NCI-H510A treated with DMSO at 0.1 percent for 48 hours (cell line): ENCODE results near the gene EXOC7.
"Not testable (repeated sequence)": the region's sequence is repeated elsewhere in the genome, so short reads cannot be mapped to it uniquely, and the experiment has no call there.

Source experiments
- DNase-seq: peaks from one replicate; lab custom pipeline; 2025; lab: John Stamatoyannopoulos, UW

EXOC7 gene

GRCh38 chr17:76075364-76076145 lies 28.0 kb downstream of the EXOC7 start:
- no peak for DNase-seq

GRCh38 chr17:76074390-76075363 lies 28.9 kb downstream of the EXOC7 start, which contains the start of gene GALR2:
GALR2 (plus strand) TSS chr17:76074781; CDS start chr17:76074884, 103 bp downstream.
- no peak for DNase-seq

- peak; percentile 89 for DNase-seq
These were observed 31.3 kb downstream of the EXOC7 start, which contains the start of gene SRP68 for GRCh38 chr17:76072148-76072858. SRP68 (minus strand) TSS chr17:76072517; CDS start chr17:76072491, 26 bp downstream.

GRCh38 chr17:76071531-76072147 lies 31.9 kb downstream of the EXOC7 start:
- no peak for DNase-seq

- DNase-seq = no peak
These were observed 37.8 kb downstream of the EXOC7 start for GRCh38 chr17:76065775-76066174.

GRCh38 chr17:76063875-76064546 lies 39.6 kb downstream of the EXOC7 start:
- no peak for DNase-seq

GRCh38 chr17:76058264-76058663 lies 45.3 kb downstream of the EXOC7 start:
- DNase-seq = not testable (repeated sequence)

GRCh38 chr17:76056882-76057281 lies 46.7 kb downstream of the EXOC7 start:
- DNase-seq = no peak

- DNase-seq = no peak
These were observed 49.5 kb downstream of the EXOC7 start for GRCh38 chr17:76054112-76054476.

GRCh38 chr17:76053246-76054111 lies 50.1 kb downstream of the EXOC7 start:
- no peak for DNase-seq

GRCh38 chr17:76051561-76051960 lies 52.0 kb downstream of the EXOC7 start:
- DNase-seq = no peak

- no peak for DNase-seq
These were observed 52.8 kb downstream of the EXOC7 start for GRCh38 chr17:76050538-76051467.

- no peak for DNase-seq
These were observed 53.6 kb downstream of the EXOC7 start for GRCh38 chr17:76049836-76050537.

GRCh38 chr17:76049239-76049638 lies 54.3 kb downstream of the EXOC7 start:
- DNase-seq = no peak

GRCh38 chr17:76048711-76049110 lies 54.9 kb downstream of the EXOC7 start:
- DNase-seq = no peak

- no peak for DNase-seq
These were observed 55.5 kb downstream of the EXOC7 start for GRCh38 chr17:76048025-76048605.

GRCh38 chr17:76046064-76046463 lies 57.5 kb downstream of the EXOC7 start:
- no peak for DNase-seq

- DNase-seq = not testable (repeated sequence)
These were observed 59.0 kb downstream of the EXOC7 start for GRCh38 chr17:76044475-76045007.
